ENCODE results near the gene KPNB1. TPM values are rescaled to one million over a fixed set of nuclear protein-coding genes. Genes with fewer than 3 reads are reported as not detected.
A peak's percentile ranks its signal among the peaks of the same experiment; 100 is the strongest.

The KPNB1 gene
- total RNA-seq, 1 experiment from 2014 or later: 742 TPM

- no peak for TF ChIP-seq CTCF (conservative IDR thresholded peaks at IDR 0.05)
- no peak overlapping the region for H2BK20ac ChIP-seq (ENCODE audit: low read depth, low read length, poor library complexity, severe bottlenecking)
- no peak overlapping the region for H3K56ac ChIP-seq (ENCODE audit: insufficient read length, low read depth, low read length)
- H3K27ac ChIP-seq (ENCODE audit: insufficient read length, low read depth, low read length): no peak overlapping the region
- H3K79me1 ChIP-seq (ENCODE audit: insufficient read depth, low read depth, low read length, poor library complexity, severe bottlenecking): no peaks in the 10 kb centered on the region
- H2AFZ ChIP-seq (ENCODE audit: low read length): no peak overlapping the region
- H3K14ac ChIP-seq (ENCODE audit: insufficient read depth, low read length): no peak overlapping the region
- H2BK15ac ChIP-seq (ENCODE audit: low read depth, low read length): no peak overlapping the region
- H2BK12ac ChIP-seq (ENCODE audit: insufficient read length, low read depth, low read length): no peak overlapping the region
- H3K9ac ChIP-seq (ENCODE audit: extremely low read depth, insufficient read length, low read length): no peak overlapping the region
- no peak overlapping the region for H2AK5ac ChIP-seq (ENCODE audit: insufficient read length, low read length)
- Mint-ChIP-seq H3K4me1 (peaks cover 28 to 40% of the 10 kb centered on the region in 2 experiments), H3K27ac (peak overlapping the region; percentile 57 to 93 (median 74); a peak in 6 of 7 replicates), H3K27me3 (ENCODE audit: low read depth) (no peaks in the 10 kb centered on the region), H3K36me3 (ENCODE audit: insufficient read depth in 1 of 3, low read depth in 3 of 3) (peaks cover 0 to 18% (median 8%) of the 10 kb centered on the region in 3 experiments; a peak in 6 of 7 replicates), H3K9me3 (no peaks in the 10 kb centered on the region; a peak in 1 of 5 replicates), H3K4me3 (peak overlapping the region; percentile 67 to 87)
- no peak overlapping the region for H2BK5ac ChIP-seq (ENCODE audit: insufficient read length, low read length)
- no peak overlapping the region for H4K5ac ChIP-seq (ENCODE audit: insufficient read length, low read depth, low read length)
- H4K20me1 ChIP-seq (ENCODE audit: control insufficient read depth, insufficient read depth, insufficient read length): no peaks in the 10 kb centered on the region
- DNase-seq: peak; percentile 60
- H2BK120ac ChIP-seq (ENCODE audit: low read depth, low read length, poor library complexity, severe bottlenecking): no peak overlapping the region
- no peak overlapping the region for H3T11ph ChIP-seq (ENCODE audit: low read length)
- H3K23me2 ChIP-seq (ENCODE audit: insufficient read length, low read depth, low read length, poor library complexity, severe bottlenecking): peaks cover 14% of the 10 kb centered on the region
- peak overlapping the region; percentile 66 for H3K4me2 ChIP-seq (ENCODE audit: insufficient read depth, insufficient read length, low read length)
- H3K4ac ChIP-seq (ENCODE audit: low read depth, low read length): no peak overlapping the region
- no peaks in the 10 kb centered on the region for H3K79me2 ChIP-seq (ENCODE audit: insufficient read depth, low read length)
- H3K18ac ChIP-seq (ENCODE audit: insufficient read length, low read depth, low read length): no peak overlapping the region
- H3K27me3 ChIP-seq (ENCODE audit: insufficient read depth, low read length): no peaks in the 10 kb centered on the region
- no peak overlapping the region for H3K23ac ChIP-seq (ENCODE audit: insufficient read length, low read depth, low read length)
- H3K4me1 ChIP-seq (ENCODE audit: insufficient read depth, low read length): peaks cover 14% of the 10 kb centered on the region; the same call in 1 of the 2 replicates
- no peaks in the 10 kb centered on the region for H3K9me3 ChIP-seq (ENCODE audit: control insufficient read depth, low read depth, low read length)
- H4K8ac ChIP-seq (replicated peaks; ENCODE audit: insufficient read length, low read depth, low read length): no peak overlapping the region
- H4K91ac ChIP-seq (ENCODE audit: insufficient read length, low read depth, low read length): no peak overlapping the region
- WGBS (ENCODE audit: extremely low coverage, insufficient read length, low lambda C conversion rate): no CpG with 5 or more reads among the region's 10 CpGs
Observed at GRCh38 chr17:47692895-47693730, 43.4 kb downstream of the KPNB1 start.
